ENCODE data around the gene KCNJ10.

The KCNJ10 gene

GRCh38 chr1:160061369-160062229, 8.4 kb downstream of the KCNJ10 start:
- no peak for DNase-seq (ENCODE audit: low spot score)

- DNase-seq (ENCODE audit: low spot score) = no peak
Observed at GRCh38 chr1:160058087-160058486, 11.9 kb downstream of the KCNJ10 start.

GRCh38 chr1:160056648-160057169, 13.3 kb downstream of the KCNJ10 start:
- DNase-seq (ENCODE audit: low spot score) = no peak

GRCh38 chr1:160053548-160054365, 16.2 kb downstream of the KCNJ10 start:
- no peak for DNase-seq (ENCODE audit: low spot score)

- DNase-seq (ENCODE audit: low spot score) = no peak
Observed at GRCh38 chr1:160052936-160053335, 17.0 kb downstream of the KCNJ10 start.

- DNase-seq (ENCODE audit: low spot score) = no peak
Observed at GRCh38 chr1:160050619-160051018, 19.3 kb downstream of the KCNJ10 start.

- DNase-seq (ENCODE audit: low spot score) = peak; percentile 31
Observed at GRCh38 chr1:160050182-160050581, 19.8 kb downstream of the KCNJ10 start.

DNA sequence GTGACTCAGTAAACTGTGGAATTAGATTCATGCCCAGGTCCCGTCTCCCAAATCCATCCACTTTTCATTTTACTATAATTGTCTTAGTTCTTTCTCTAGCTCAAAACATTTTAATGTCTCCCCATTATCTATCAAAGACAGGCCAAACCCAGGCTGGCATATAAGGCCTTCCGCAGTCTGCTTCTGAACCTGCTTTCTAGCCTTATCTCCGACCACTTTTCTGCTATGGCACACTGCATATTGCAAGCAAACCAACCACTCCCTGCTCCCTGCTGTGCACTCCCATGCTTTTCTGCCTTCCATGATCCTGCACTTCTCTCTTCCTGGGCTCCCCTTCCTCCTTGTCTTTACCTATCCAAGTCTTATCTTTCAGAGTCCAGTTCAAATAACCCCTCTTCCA, 20.9 kb downstream of the KCNJ10 start:
- DNase-seq (ENCODE audit: low spot score) = peak; percentile 58

GRCh38 chr1:160048335-160048734, 21.6 kb downstream of the KCNJ10 start:
- no peak for DNase-seq (ENCODE audit: low spot score)

DNA sequence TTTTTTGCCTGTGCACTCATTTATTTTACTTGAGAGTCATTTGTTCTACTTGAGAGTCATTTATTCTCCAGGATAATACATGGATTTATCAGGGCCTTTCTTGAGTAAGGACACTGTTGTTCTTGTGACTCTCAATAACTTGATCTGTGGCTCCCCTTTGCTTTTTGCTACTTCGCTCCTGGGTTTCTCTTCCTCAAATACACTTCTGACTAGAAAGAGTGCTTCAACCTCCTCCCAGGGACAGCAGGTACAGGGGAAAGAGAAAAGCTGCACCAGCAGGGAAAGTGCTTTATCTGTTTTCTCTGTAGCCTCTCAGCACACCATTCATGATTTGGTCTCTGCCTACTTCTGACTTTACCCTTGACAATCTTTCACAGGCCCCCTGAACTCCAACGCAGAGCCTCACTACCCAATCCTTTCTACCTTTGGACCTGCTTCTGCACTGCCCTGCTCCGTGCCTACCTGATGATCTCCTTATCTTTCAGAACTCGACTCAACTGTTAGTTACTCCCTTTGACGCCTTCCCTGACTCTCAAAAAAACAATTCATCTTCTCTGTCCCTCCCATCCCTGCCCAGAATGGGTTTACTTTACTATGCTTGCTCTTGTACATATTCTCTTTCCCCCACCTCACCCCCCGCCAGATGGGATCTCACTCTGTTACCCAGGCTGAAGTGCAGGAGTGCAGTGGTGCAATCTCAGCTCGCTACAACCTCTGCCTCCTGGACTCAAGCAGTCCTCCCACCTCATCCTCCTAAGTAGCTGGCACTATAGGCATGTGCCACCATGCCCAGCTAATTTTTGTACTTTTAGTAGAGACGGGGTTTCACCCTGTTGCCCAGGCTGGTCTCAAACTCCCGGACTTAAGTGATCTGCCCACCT, 22.6 kb downstream of the KCNJ10 start:
- no peak for DNase-seq (ENCODE audit: low spot score)

- peak; percentile 79 for DNase-seq (ENCODE audit: low spot score)
Observed at GRCh38 chr1:160046494-160047110, 23.4 kb downstream of the KCNJ10 start.

GRCh38 chr1:160045653-160046052, 24.3 kb downstream of the KCNJ10 start:
- DNase-seq (ENCODE audit: low spot score) = no peak

DNA sequence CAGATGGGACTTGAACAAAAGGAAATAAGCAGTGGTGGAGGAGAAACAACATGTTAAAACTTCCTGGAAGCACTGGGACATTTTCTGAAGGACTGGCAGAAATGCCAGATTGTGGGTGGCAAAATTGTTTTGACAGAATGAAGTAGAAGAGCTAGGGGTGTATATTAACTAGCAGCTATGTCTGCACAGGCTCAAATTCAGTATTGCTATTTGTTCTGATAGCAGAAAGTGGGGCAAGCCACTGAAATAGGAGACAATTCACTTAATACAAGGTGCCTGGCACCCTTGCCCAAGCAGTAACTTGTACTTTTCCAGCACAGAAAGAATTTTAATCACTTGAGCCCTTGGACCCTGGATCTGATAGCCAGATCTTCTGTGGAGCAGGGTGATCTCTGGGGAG, 26.4 kb downstream of the KCNJ10 start:
- DNase-seq (ENCODE audit: low spot score) = no peak

DNA sequence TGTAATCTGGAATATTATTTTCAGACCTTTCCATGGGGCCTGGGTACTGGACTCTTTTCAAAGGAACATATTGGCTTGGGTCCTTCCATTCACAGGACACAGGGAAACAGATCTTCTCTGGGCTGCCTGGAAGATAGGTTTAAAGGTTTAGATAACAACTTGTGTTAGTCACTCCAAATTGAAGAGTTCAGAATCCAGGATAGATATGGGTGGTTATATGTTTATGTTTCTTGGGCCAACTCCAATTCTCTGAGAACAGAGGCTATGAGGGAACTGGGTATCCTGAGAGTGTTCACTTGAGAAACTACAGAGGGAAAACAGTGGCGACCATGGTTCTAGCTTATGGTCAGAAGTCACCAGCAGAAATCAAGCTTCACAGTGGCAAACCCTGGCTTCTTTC, 29.5 kb downstream of the KCNJ10 start:
- DNase-seq (ENCODE audit: low spot score) = no peak

- no peak for DNase-seq (ENCODE audit: low spot score)
Observed at GRCh38 chr1:160032165-160032820, 37.7 kb downstream of the KCNJ10 start.

- DNase-seq (ENCODE audit: low spot score) = peak; percentile 86
Observed at GRCh38 chr1:160031365-160032164, 38.4 kb downstream of the KCNJ10 start, which contains the start of gene PIGM. TSS of gene PIGM (minus strand) at chr1:160031990. CDS start at chr1:160031739, 251 bp downstream.

GRCh38 chr1:160030657-160031364, 39.1 kb downstream of the KCNJ10 start:
- peak; percentile 17 for DNase-seq (ENCODE audit: low spot score)

GRCh38 chr1:160028426-160028825, 41.5 kb downstream of the KCNJ10 start:
- no peak for DNase-seq (ENCODE audit: low spot score)

- no peak for DNase-seq (ENCODE audit: low spot score)
Observed at GRCh38 chr1:160025314-160025713, 44.6 kb downstream of the KCNJ10 start.

All from hematopoietic multipotent progenitor cell treated with erythropoietin and hydrocortisone succinate and interleukin-3 and kit ligand, for 17 days (in vitro differentiated cells).